ENCODE measurements around the gene S100G. TPM values are rescaled to one million over a fixed set of nuclear protein-coding genes. Genes with fewer than 3 reads are reported as not detected.
"Not testable (repeated sequence)": the region's sequence is repeated elsewhere in the genome, so short reads cannot be mapped to it uniquely, and the experiment has no call there.

The S100G gene
- total RNA-seq (not detected), polyA plus RNA-seq (not detected)

GRCh38 chrX:16649858-16650257 is at the start of gene S100G:
S100G (plus strand) TSS chrX:16650158; CDS start chrX:16651007, 849 bp downstream.
- H3K9me3 ChIP-seq (ENCODE audit: control insufficient read depth in 1 of 2, low read length in 2 of 2), result no peaks in the 10 kb centered on the region
- POLR2A ChIA-PET (ENCODE audit: partially characterized antibody), result no interaction called here
- H3K27me3 Mint-ChIP-seq, result no peaks in the 10 kb centered on the region
- intact Hi-C loops (cut with micrococcal nuclease), result no loop called here
- no peak within 1 kb of the TSS for H3K4me3 ChIP-seq (ENCODE audit: low read length in 2 of 2)
- H3K9me3 Mint-ChIP-seq, result no peaks in the 10 kb centered on the region
- H3K27me3 ChIP-seq (ENCODE audit: insufficient read depth, low read length), result no peaks in the 10 kb centered on the region
- DNase-seq, result no peak
- peaks cover 0 to 2% of the 10 kb centered on the region in 2 donors for H3K36me3 Mint-ChIP-seq
- no peaks in the 10 kb centered on the region for H3K4me1 Mint-ChIP-seq
- no peak within 1 kb of the TSS for H3K27ac ChIP-seq (ENCODE audit: low read depth, low read length)
- no peak within 1 kb of the TSS for H3K27ac Mint-ChIP-seq
- H3K4me1 ChIP-seq (ENCODE audit: insufficient read depth, low read length), result no peaks in the 10 kb centered on the region
- CTCF ChIA-PET (ENCODE audit: partially characterized antibody), result no interaction called here
- H3K36me3 ChIP-seq (ENCODE audit: insufficient read depth, low read length), result no peaks in the 10 kb centered on the region
- H3K4me3 Mint-ChIP-seq, result no peak within 1 kb of the TSS

GRCh38 chrX:16601885-16602284 is 48.1 kb upstream of the S100G start:
- intact Hi-C loops (cut with micrococcal nuclease), result loop anchor here (10.0 kb wide), 1 partner anchor 77 kb away; no protein-coding TSS in a partner anchor
- Histone ChIP-seq H3K36me3 (ENCODE audit: insufficient read depth, low read length) (no peaks in the 10 kb centered on the region), H3K9me3 (ENCODE audit: control insufficient read depth in 1 of 2, low read length in 2 of 2) (no peaks in the 10 kb centered on the region), H3K4me3 (ENCODE audit: low read length in 2 of 2) (no peak overlapping the region), H3K27ac (ENCODE audit: low read depth, low read length) (no peak overlapping the region), H3K27me3 (ENCODE audit: insufficient read depth, low read length) (no peaks in the 10 kb centered on the region), H3K4me1 (ENCODE audit: insufficient read depth, low read length) (peaks cover 24% of the 10 kb centered on the region)
- H3K36me3 Mint-ChIP-seq, result no peaks in the 10 kb centered on the region
- H3K4me3 Mint-ChIP-seq, result peak overlapping the region in 1 of 8 donors; percentile 2
- H3K4me1 Mint-ChIP-seq, result peaks cover 9 to 25% (median 20%) of the 10 kb centered on the region in 4 donors
- no peak for DNase-seq
- H3K9me3 Mint-ChIP-seq, result no peaks in the 10 kb centered on the region
- no peaks in the 10 kb centered on the region for H3K27me3 Mint-ChIP-seq
- peak overlapping the region in 2 of 7 donors; percentile 15 to 27 for H3K27ac Mint-ChIP-seq
- POLR2A ChIA-PET (ENCODE audit: partially characterized antibody), result no interaction called here
- CTCF ChIA-PET (ENCODE audit: partially characterized antibody), result no interaction called here

- H3K9me3 Mint-ChIP-seq; H3K9me3 ChIP-seq (ENCODE audit: control insufficient read depth in 1 of 2, low read length in 2 of 2); DNase-seq; POLR2A ChIA-PET (ENCODE audit: partially characterized antibody); H3K36me3 Mint-ChIP-seq; H3K27me3 Mint-ChIP-seq; H3K27me3 ChIP-seq (ENCODE audit: insufficient read depth, low read length); H3K4me3 ChIP-seq (ENCODE audit: low read length in 2 of 2); CTCF ChIA-PET (ENCODE audit: partially characterized antibody); H3K36me3 ChIP-seq (ENCODE audit: insufficient read depth, low read length): not testable (repeated sequence)
- peaks cover 32% of the 10 kb centered on the region for H3K4me1 ChIP-seq (ENCODE audit: insufficient read depth, low read length)
- peaks cover 9 to 35% (median 27%) of the 10 kb centered on the region in 4 donors for H3K4me1 Mint-ChIP-seq
- peak overlapping the region in 4 of 7 donors; percentile 83 to 94 (median 92) for H3K27ac Mint-ChIP-seq
- intact Hi-C loops (cut with micrococcal nuclease), result loop anchor here (10.0 kb wide), 1 partner anchor 78 kb away; no protein-coding TSS in a partner anchor
- H3K4me3 Mint-ChIP-seq, result peak overlapping the region in 5 of 8 donors; percentile 69 to 86 (median 77)
- peak overlapping the region; percentile 31 for H3K27ac ChIP-seq (ENCODE audit: low read depth, low read length)
These were observed 46.7 kb upstream of the S100G start for GRCh38 chrX:16603235-16603634.

GRCh38 chrX:16603822-16604221 is 46.1 kb upstream of the S100G start:
- Histone ChIP-seq H3K4me3 (ENCODE audit: low read length in 2 of 2) (no peak overlapping the region), H3K36me3 (ENCODE audit: insufficient read depth, low read length) (no peaks in the 10 kb centered on the region), H3K9me3 (ENCODE audit: control insufficient read depth in 1 of 2, low read length in 2 of 2) (no peaks in the 10 kb centered on the region), H3K27ac (ENCODE audit: low read depth, low read length) (peak overlapping the region; percentile 31), H3K4me1 (ENCODE audit: insufficient read depth, low read length) (peaks cover 32% of the 10 kb centered on the region), H3K27me3 (ENCODE audit: insufficient read depth, low read length) (no peaks in the 10 kb centered on the region)
- Mint-ChIP-seq H3K27ac (peak overlapping the region; percentile 83 to 95 (median 94)), H3K4me3 (peak overlapping the region; percentile 69 to 86 (median 76)), H3K36me3 (no peaks in the 10 kb centered on the region), H3K27me3 (no peaks in the 10 kb centered on the region), H3K9me3 (no peaks in the 10 kb centered on the region), H3K4me1 (peaks cover 9 to 35% (median 27%) of the 10 kb centered on the region in 4 donors)
- ChIA-PET POLR2A (ENCODE audit: partially characterized antibody) (no interaction called here), CTCF (ENCODE audit: partially characterized antibody) (no interaction called here)
- DNase-seq, result peak in 2 of 5 donors; percentile 8
- intact Hi-C loops (cut with micrococcal nuclease), result loop anchor here (10.0 kb wide), 1 partner anchor 79 kb away; no protein-coding TSS in a partner anchor

GRCh38 chrX:16604337-16604736 is 45.6 kb upstream of the S100G start:
- CTCF ChIA-PET (ENCODE audit: partially characterized antibody), result no interaction called here
- Mint-ChIP-seq H3K9me3 (no peaks in the 10 kb centered on the region), H3K36me3 (no peaks in the 10 kb centered on the region), H3K27ac (peak overlapping the region; percentile 83 to 95 (median 94)), H3K4me1 (peaks cover 9 to 35% (median 27%) of the 10 kb centered on the region in 4 donors), H3K27me3 (no peaks in the 10 kb centered on the region), H3K4me3 (peak overlapping the region in 7 of 8 donors; percentile 69 to 86 (median 77))
- intact Hi-C loops (cut with micrococcal nuclease), result loop anchor here (10.0 kb wide), 1 partner anchor 80 kb away; no protein-coding TSS in a partner anchor
- POLR2A ChIA-PET (ENCODE audit: partially characterized antibody), result no interaction called here
- Histone ChIP-seq H3K36me3 (ENCODE audit: insufficient read depth, low read length) (no peaks in the 10 kb centered on the region), H3K4me3 (ENCODE audit: low read length in 2 of 2) (no peak overlapping the region), H3K4me1 (ENCODE audit: insufficient read depth, low read length) (peaks cover 32% of the 10 kb centered on the region), H3K9me3 (ENCODE audit: control insufficient read depth in 1 of 2, low read length in 2 of 2) (no peaks in the 10 kb centered on the region), H3K27me3 (ENCODE audit: insufficient read depth, low read length) (no peaks in the 10 kb centered on the region), H3K27ac (ENCODE audit: low read depth, low read length) (peak overlapping the region; percentile 31)
- DNase-seq, result no peak

GRCh38 chrX:16606142-16606720 is 43.7 kb upstream of the S100G start:
- Mint-ChIP-seq H3K27ac (peak overlapping the region in 4 of 7 donors; percentile 13 to 85 (median 48)), H3K9me3 (peaks cover 0 to 2% (median 0%) of the 10 kb centered on the region in 8 donors), H3K36me3 (peaks cover 0 to 4% of the 10 kb centered on the region in 2 donors), H3K27me3 (no peaks in the 10 kb centered on the region), H3K4me3 (no peak overlapping the region), H3K4me1 (peaks cover 9 to 35% (median 27%) of the 10 kb centered on the region in 4 donors)
- ChIA-PET CTCF (ENCODE audit: partially characterized antibody) (no interaction called here), POLR2A (ENCODE audit: partially characterized antibody) (no interaction called here)
- Histone ChIP-seq H3K9me3 (ENCODE audit: control insufficient read depth in 1 of 2, low read length in 2 of 2) (no peaks in the 10 kb centered on the region), H3K27me3 (ENCODE audit: insufficient read depth, low read length) (no peaks in the 10 kb centered on the region), H3K4me3 (ENCODE audit: low read length in 2 of 2) (no peak overlapping the region), H3K27ac (ENCODE audit: low read depth, low read length) (no peak overlapping the region), H3K36me3 (ENCODE audit: insufficient read depth, low read length) (no peaks in the 10 kb centered on the region), H3K4me1 (ENCODE audit: insufficient read depth, low read length) (peaks cover 32% of the 10 kb centered on the region)
- no peak for DNase-seq
- intact Hi-C loops (cut with micrococcal nuclease), result loop anchor here (10.0 kb wide), 1 partner anchor 81 kb away; no protein-coding TSS in a partner anchor

GRCh38 chrX:16610121-16610621 is 39.8 kb upstream of the S100G start:
- ChIA-PET POLR2A (ENCODE audit: partially characterized antibody) (no interaction called here), CTCF (ENCODE audit: partially characterized antibody) (no interaction called here)
- H3K27me3 Mint-ChIP-seq, result no peaks in the 10 kb centered on the region
- no peak overlapping the region for H3K4me3 Mint-ChIP-seq
- no peaks in the 10 kb centered on the region for H3K36me3 ChIP-seq (ENCODE audit: insufficient read depth, low read length)
- H3K9me3 ChIP-seq (ENCODE audit: control insufficient read depth in 1 of 2, low read length in 2 of 2), result no peaks in the 10 kb centered on the region
- intact Hi-C loops (cut with micrococcal nuclease), result loop anchor here (5.0 kb wide), 1 partner anchor 1273 kb away; the partner anchor contains the start of gene PIGA
- H3K36me3 Mint-ChIP-seq, result peaks cover 10 to 16% of the 10 kb centered on the region in 2 donors
- no peak overlapping the region for H3K27ac Mint-ChIP-seq
- H3K4me3 ChIP-seq (ENCODE audit: low read length in 2 of 2), result no peak overlapping the region
- peaks cover under 1 to 18% (median 11%) of the 10 kb centered on the region in 4 donors for H3K4me1 Mint-ChIP-seq
- H3K27me3 ChIP-seq (ENCODE audit: insufficient read depth, low read length), result no peaks in the 10 kb centered on the region
- H3K4me1 ChIP-seq (ENCODE audit: insufficient read depth, low read length), result peaks cover 9% of the 10 kb centered on the region
- DNase-seq, result no peak
- peaks cover 0 to 2% (median 0%) of the 10 kb centered on the region in 8 donors for H3K9me3 Mint-ChIP-seq
- H3K27ac ChIP-seq (ENCODE audit: low read depth, low read length), result no peak overlapping the region
